H9 (cell line): ENCODE measurements around the gene IRF2BPL. TPM values are rescaled to one million over a fixed set of nuclear protein-coding genes. Genes with fewer than 3 reads are reported as not detected.

Experiments
- DNase-seq: peaks from one replicate; pipeline ENCODE4 v3.0.0-alpha.2; 2017
- H2AFZ ChIP-seq: one replicate; pipeline ENCODE4 v1.6.1; 2013; ENCODE audit warnings: mild to moderate bottlenecking, low read length, control low read depth, moderate library complexity
- H2AK5ac ChIP-seq: 2 replicates; pipeline ENCODE4 v1.6.1; 2013; ENCODE audit warnings: low read length, control low read depth, mixed read lengths; ENCODE audit not compliant: insufficient read length
- H2BK120ac ChIP-seq: one replicate; pipeline ENCODE4 v1.6.1; 2013; ENCODE audit warnings: low read depth, mild to moderate bottlenecking, low read length, control low read depth, inconsistent platforms; ENCODE audit not compliant: poor library complexity, severe bottlenecking
- H2BK12ac ChIP-seq: 2 replicates; pipeline ENCODE4 v1.6.1; 2013; ENCODE audit warnings: low read length, control low read depth, mixed read lengths, low read depth; ENCODE audit not compliant: insufficient read length
- H2BK15ac ChIP-seq: 2 replicates; pipeline ENCODE4 v1.6.1; 2013; ENCODE audit warnings: low read depth, low read length, control low read depth
- H2BK20ac ChIP-seq: one replicate; pipeline ENCODE4 v1.6.1; 2013; ENCODE audit warnings: low read depth, mild to moderate bottlenecking, low read length, control low read depth, inconsistent platforms; ENCODE audit not compliant: poor library complexity, severe bottlenecking
- H2BK5ac ChIP-seq: 2 replicates; pipeline ENCODE4 v1.6.1; 2013; ENCODE audit warnings: low read length, control low read depth, mixed read lengths; ENCODE audit not compliant: insufficient read length
- H3K14ac ChIP-seq: 2 replicates; pipeline ENCODE4 v1.6.1; 2013; ENCODE audit warnings: low read length, control low read depth; ENCODE audit not compliant: insufficient read depth
- H3K18ac ChIP-seq: 2 replicates; pipeline ENCODE4 v1.6.1; 2013; ENCODE audit warnings: low read depth, mild to moderate bottlenecking, mixed read lengths, low read length, control low read depth; ENCODE audit not compliant: insufficient read length
- H3K23ac ChIP-seq: 2 replicates; pipeline ENCODE4 v1.6.1; 2013; ENCODE audit warnings: low read length, control low read depth, mixed read lengths, low read depth; ENCODE audit not compliant: insufficient read length
- H3K23me2 ChIP-seq: 2 replicates; pipeline ENCODE4 v1.6.1; 2013; ENCODE audit warnings: low read depth, mild to moderate bottlenecking, mixed read lengths, low read length, control low read depth; ENCODE audit not compliant: insufficient read length, poor library complexity, severe bottlenecking
- H3K27ac ChIP-seq: 2 replicates; pipeline ENCODE4 v1.5.1; 2013; ENCODE audit warnings: low read length, control low read depth, mixed read lengths, low read depth; ENCODE audit not compliant: insufficient read length
- H3K27me3 ChIP-seq: 2 replicates; pipeline ENCODE4 v1.6.1; 2013; ENCODE audit warnings: low read length, control low read depth, inconsistent platforms; ENCODE audit not compliant: insufficient read depth
- H3K4ac ChIP-seq: 2 replicates; pipeline ENCODE4 v1.6.1; 2013; ENCODE audit warnings: low read depth, mild to moderate bottlenecking, control low read depth, inconsistent platforms, low read length, moderate library complexity
- H3K4me1 ChIP-seq: 2 replicates; pipeline ENCODE4 v1.6.1; 2013; ENCODE audit warnings: low read length, control low read depth, inconsistent platforms; ENCODE audit not compliant: insufficient read depth
- H3K4me2 ChIP-seq: 2 replicates; pipeline ENCODE4 v1.6.1; 2013; ENCODE audit warnings: low read length, control low read depth, mixed read lengths; ENCODE audit not compliant: insufficient read length, insufficient read depth
- H3K56ac ChIP-seq: 2 replicates; pipeline ENCODE4 v1.6.1; 2013; ENCODE audit warnings: low read depth, mild to moderate bottlenecking, mixed read lengths, low read length, control low read depth; ENCODE audit not compliant: insufficient read length
- H3K79me1 ChIP-seq: 2 replicates; pipeline ENCODE4 v1.6.1; 2013; ENCODE audit warnings: low read depth, mild to moderate bottlenecking, moderate library complexity, low read length, control low read depth, inconsistent platforms; ENCODE audit not compliant: insufficient read depth, poor library complexity, severe bottlenecking
- H3K79me2 ChIP-seq: 2 replicates; pipeline ENCODE4 v1.6.1; 2013; ENCODE audit warnings: low read length, control low read depth, inconsistent platforms; ENCODE audit not compliant: insufficient read depth
- H3K9ac ChIP-seq: 2 replicates; pipeline ENCODE4 v1.6.1; 2013; ENCODE audit warnings: low read length, control low read depth, mixed read lengths; ENCODE audit not compliant: insufficient read length; ENCODE audit errors: extremely low read depth
- H3K9me3 ChIP-seq: one replicate; pipeline ENCODE4 v1.6.1; 2013; ENCODE audit warnings: low read depth, low read length, inconsistent platforms; ENCODE audit not compliant: control insufficient read depth
- H3T11ph ChIP-seq: one replicate; pipeline ENCODE4 v1.6.1; 2013; ENCODE audit warnings: mild to moderate bottlenecking, low read length, control low read depth, inconsistent platforms
- H4K20me1 ChIP-seq: one replicate; pipeline ENCODE4 v1.6.1; 2013; ENCODE audit not compliant: control insufficient read depth, insufficient read length, insufficient read depth
- H4K5ac ChIP-seq: 2 replicates; pipeline ENCODE4 v1.6.1; 2013; ENCODE audit warnings: low read depth, mild to moderate bottlenecking, mixed read lengths, low read length, control low read depth; ENCODE audit not compliant: insufficient read length
- H4K8ac ChIP-seq: replicated peaks from 2 replicates; pipeline ENCODE4 v1.6.1; 2013; ENCODE audit warnings: low read length, control low read depth, mixed read lengths, low read depth; ENCODE audit not compliant: insufficient read length
- H4K91ac ChIP-seq: 2 replicates; pipeline ENCODE4 v1.6.1; 2013; ENCODE audit warnings: low read depth, mild to moderate bottlenecking, moderate library complexity, mixed read lengths, low read length, control low read depth; ENCODE audit not compliant: insufficient read length
- H3K27ac Mint-ChIP-seq, 3 experiments: 2 replicates in 2 of 3; 3 replicates in 1 of 3; pipeline ENCODE4 v1.8.0; 2020 to 2021; ENCODE audit warnings: mixed read lengths in 3 of 3, mild to moderate bottlenecking in 1 of 3, moderate library complexity in 1 of 3
- H3K27me3 Mint-ChIP-seq: 2 replicates; pipeline ENCODE4 v1.8.0; 2021; ENCODE audit warnings: low read depth, mild to moderate bottlenecking, moderate library complexity, mixed read lengths
- H3K36me3 Mint-ChIP-seq, 3 experiments: 2 replicates in 2 of 3; 3 replicates in 1 of 3; pipeline ENCODE4 v1.8.0; 2020 to 2021; ENCODE audit warnings: low read depth in 3 of 3, mixed read lengths in 3 of 3; ENCODE audit not compliant: insufficient read depth in 1 of 3
- H3K4me1 Mint-ChIP-seq, 2 experiments: 2 replicates each; pipeline ENCODE4 v1.8.0; 2020; ENCODE audit warnings: mixed read lengths in 2 of 2
- H3K4me3 Mint-ChIP-seq, 2 experiments: 2 replicates in 1 of 2; 3 replicates in 1 of 2; pipeline ENCODE4 v1.8.0; 2020 to 2021; ENCODE audit warnings: mild to moderate bottlenecking in 2 of 2, mixed read lengths in 2 of 2, moderate library complexity in 1 of 2
- H3K9me3 Mint-ChIP-seq, 2 experiments: 2 replicates in 1 of 2; 3 replicates in 1 of 2; pipeline ENCODE4 v1.8.0; 2020; ENCODE audit warnings: mild to moderate bottlenecking in 2 of 2, mixed read lengths in 2 of 2, moderate library complexity in 1 of 2
- CTCF ChIP-seq: fragments of 200-600 bp; sonication (generic); conservative IDR thresholded peaks from 3 replicates; pipeline ENCODE4 v1.8.0; 2021; ENCODE audit warnings: antibody characterized with exemption, mild to moderate bottlenecking
- WGBS: extraction: QIAGEN DNeasy Blood & Tissue Kit; methylation state at CpG from one replicate; pipeline ENCODE4 v1.1.7; 2013; ENCODE audit warnings: missing lambda C conversion rate, low lambda C conversion rate, mixed read lengths; ENCODE audit not compliant: insufficient read length; ENCODE audit errors: extremely low coverage; 5-methylcytosine and 5-hydroxymethylcytosine counted together
- total RNA-seq: library from RNA; stranded (reverse); gene quantifications from 2 replicates; pipeline ENCODE4 v1.2.1, GENCODE V29; 2021

IRF2BPL gene
- total RNA-seq, 1 experiment from 2014 or later = 59.0 TPM

GRCh38 chr14:77046721-77047120 lies 18.2 kb upstream of the IRF2BPL start:
- Mint-ChIP-seq H3K4me3 (no peak overlapping the region), H3K27me3 (no peaks in the 10 kb centered on the region), H3K36me3 (no peaks in the 10 kb centered on the region), H3K4me1 (peaks cover 33 to 41% of the 10 kb centered on the region in 2 experiments), H3K9me3 (no peaks in the 10 kb centered on the region; a peak in 1 of 5 replicates), H3K27ac (no peak overlapping the region)
- Histone ChIP-seq H2BK20ac (no peak overlapping the region), H2BK120ac (no peak overlapping the region), H2BK5ac (no peak overlapping the region), H3K23ac (no peak overlapping the region), H3K18ac (no peak overlapping the region), H2BK15ac (no peak overlapping the region), H2AK5ac (no peak overlapping the region), H2BK12ac (no peak overlapping the region), H3K4ac (no peak overlapping the region), H3T11ph (no peak overlapping the region), H4K20me1 (no peaks in the 10 kb centered on the region), H3K23me2 (no peaks in the 10 kb centered on the region), H3K4me2 (no peak overlapping the region), H3K27me3 (no peaks in the 10 kb centered on the region), H3K9ac (no peak overlapping the region), H3K14ac (no peak overlapping the region), H4K8ac (no peak overlapping the region), H3K4me1 (peaks cover 14% of the 10 kb centered on the region), H4K91ac (no peak overlapping the region), H3K79me1 (no peaks in the 10 kb centered on the region), H3K79me2 (no peaks in the 10 kb centered on the region), H3K9me3 (no peaks in the 10 kb centered on the region), H4K5ac (no peak overlapping the region), H2AFZ (no peak overlapping the region), H3K27ac (no peak overlapping the region), H3K56ac (no peak overlapping the region)
- no peak for DNase-seq
- no CpG with 5 or more reads among the region's 3 CpGs for WGBS
- no peak for TF ChIP-seq CTCF
